COLO829 (cell line): ENCODE measurements around the gene GPRIN2.

Experiments
- DNase-seq: peaks from one replicate; pipeline ENCODE4 v3.0.0; 2012; ENCODE audit warnings: low spot score

The GPRIN2 gene

GRCh38 chr10:46549171-46550075, 7.0 kb downstream of the GPRIN2 start:
- no peak for DNase-seq

- DNase-seq = no peak
Measured at GRCh38 chr10:46548498-46549090, 7.9 kb downstream of the GPRIN2 start.

GRCh38 chr10:46547541-46548497, 8.6 kb downstream of the GPRIN2 start:
- DNase-seq = no peak

GRCh38 chr10:46546591-46547540, 9.6 kb downstream of the GPRIN2 start:
- DNase-seq = no peak

- no peak for DNase-seq
Measured at GRCh38 chr10:46545861-46546590, 10.4 kb downstream of the GPRIN2 start.

GRCh38 chr10:46544989-46545791, 11.3 kb downstream of the GPRIN2 start:
- no peak for DNase-seq

- DNase-seq = no peak
Measured at GRCh38 chr10:46543466-46544377, 12.7 kb downstream of the GPRIN2 start.

GRCh38 chr10:46542567-46543465, 13.6 kb downstream of the GPRIN2 start:
- no peak for DNase-seq

- DNase-seq = no peak
Measured at GRCh38 chr10:46541735-46542566, 14.5 kb downstream of the GPRIN2 start.

GRCh38 chr10:46541017-46541661, 15.3 kb downstream of the GPRIN2 start:
- no peak for DNase-seq

GRCh38 chr10:46540412-46541016, 15.9 kb downstream of the GPRIN2 start:
- no peak for DNase-seq

GRCh38 chr10:46539596-46540411, 16.7 kb downstream of the GPRIN2 start:
- no peak for DNase-seq

- DNase-seq = no peak
Measured at GRCh38 chr10:46538717-46539426, 17.6 kb downstream of the GPRIN2 start.

- DNase-seq = no peak
Measured at GRCh38 chr10:46538155-46538554, 18.3 kb downstream of the GPRIN2 start.
